Panc1 (cell line): Measurements from ENCODE around the gene MFSD12.

ENCODE experiments used
- POLR2AphosphoS5 ChIP-seq: IDR thresholded peaks from 2 replicates; pipeline ENCODE4 v1.6.1; 2012; ENCODE audit warnings: mild to moderate bottlenecking, low read depth, low read length, moderate library complexity
- REST ChIP-seq, 2 experiments: IDR thresholded peaks; 2 replicates each; pipeline ENCODE4 v1.6.1; 2011 to 2012; ENCODE audit warnings: low read depth in 2 of 2, control low read depth in 1 of 2, low read length in 1 of 2, mild to moderate bottlenecking in 1 of 2, moderate library complexity in 1 of 2; ENCODE audit not compliant: insufficient read depth in 1 of 2
- TF ChIP-seq, protein P1 (sequence below): fragments of 450-650 bp; IDR thresholded peaks from 2 replicates; pipeline ENCODE4 v1.5.1; 2017; ENCODE audit warnings: mild to moderate bottlenecking

DNA sequence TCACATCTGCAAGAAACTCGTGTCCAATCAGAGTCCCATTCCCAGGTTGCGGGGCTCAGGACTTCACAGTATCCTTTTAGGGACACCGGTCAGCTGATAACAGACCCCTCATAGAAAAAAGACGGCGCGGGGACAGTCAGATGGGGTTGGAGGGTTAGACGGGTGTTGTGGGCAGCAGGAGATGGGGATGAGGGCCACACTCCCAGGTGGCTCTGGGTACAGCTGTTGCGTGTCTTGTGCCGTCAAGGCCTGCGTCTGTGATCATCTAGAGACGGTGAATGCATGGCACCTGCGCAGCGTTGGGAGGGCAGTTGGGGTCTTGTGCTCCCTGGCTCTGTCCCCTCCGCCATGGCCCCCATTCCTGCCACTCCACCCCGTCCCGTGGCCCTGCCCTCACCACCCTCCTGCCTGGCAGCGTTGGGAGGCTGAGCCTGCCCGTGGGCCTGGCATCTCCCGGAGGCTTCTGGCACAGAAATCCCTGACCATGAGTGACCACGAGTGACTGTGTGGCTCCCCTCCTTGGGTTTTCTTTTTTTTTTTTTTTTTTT, 32.4 kb downstream of the MFSD12 start:
- TF ChIP-seq REST (IDR thresholded peaks at IDR 0.05; ENCODE audit: insufficient read depth in 1 of 2, low read depth in 2 of 2, low read length in 1 of 2) = no peak
- TF ChIP-seq, protein P1, sequence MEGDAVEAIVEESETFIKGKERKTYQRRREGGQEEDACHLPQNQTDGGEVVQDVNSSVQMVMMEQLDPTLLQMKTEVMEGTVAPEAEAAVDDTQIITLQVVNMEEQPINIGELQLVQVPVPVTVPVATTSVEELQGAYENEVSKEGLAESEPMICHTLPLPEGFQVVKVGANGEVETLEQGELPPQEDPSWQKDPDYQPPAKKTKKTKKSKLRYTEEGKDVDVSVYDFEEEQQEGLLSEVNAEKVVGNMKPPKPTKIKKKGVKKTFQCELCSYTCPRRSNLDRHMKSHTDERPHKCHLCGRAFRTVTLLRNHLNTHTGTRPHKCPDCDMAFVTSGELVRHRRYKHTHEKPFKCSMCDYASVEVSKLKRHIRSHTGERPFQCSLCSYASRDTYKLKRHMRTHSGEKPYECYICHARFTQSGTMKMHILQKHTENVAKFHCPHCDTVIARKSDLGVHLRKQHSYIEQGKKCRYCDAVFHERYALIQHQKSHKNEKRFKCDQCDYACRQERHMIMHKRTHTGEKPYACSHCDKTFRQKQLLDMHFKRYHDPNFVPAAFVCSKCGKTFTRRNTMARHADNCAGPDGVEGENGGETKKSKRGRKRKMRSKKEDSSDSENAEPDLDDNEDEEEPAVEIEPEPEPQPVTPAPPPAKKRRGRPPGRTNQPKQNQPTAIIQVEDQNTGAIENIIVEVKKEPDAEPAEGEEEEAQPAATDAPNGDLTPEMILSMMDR = no peak
- no peak for TF ChIP-seq POLR2AphosphoS5
